T-helper 2 cell treated with Interferon-gamma antibody and Interleukin-4, amounts not matched to agents 100 ng/mL and 5 ng/mL, for 36 hours (primary cell): Measurements from ENCODE around the gene MAP4. TPM values are rescaled to one million over a fixed set of nuclear protein-coding genes. Genes with fewer than 3 reads are reported as not detected.
"Not testable (repeated sequence)": the region's sequence is repeated elsewhere in the genome, so short reads cannot be mapped to it uniquely, and the experiment has no call there.

Source experiments
- intact Hi-C: fragments of 100-400 bp; cut with micrococcal nuclease; formaldehyde crosslinking; loops from one replicate; pipeline ENCODE4 v1.15.1; 2023
- total RNA-seq: library from RNA; stranded (reverse); gene quantifications from 2 replicates; pipeline ENCODE4 v1.2.3, GENCODE V29; 2022

MAP4 gene
- total RNA-seq, 1 donor from 2014 or later = 107 TPM

DNA sequence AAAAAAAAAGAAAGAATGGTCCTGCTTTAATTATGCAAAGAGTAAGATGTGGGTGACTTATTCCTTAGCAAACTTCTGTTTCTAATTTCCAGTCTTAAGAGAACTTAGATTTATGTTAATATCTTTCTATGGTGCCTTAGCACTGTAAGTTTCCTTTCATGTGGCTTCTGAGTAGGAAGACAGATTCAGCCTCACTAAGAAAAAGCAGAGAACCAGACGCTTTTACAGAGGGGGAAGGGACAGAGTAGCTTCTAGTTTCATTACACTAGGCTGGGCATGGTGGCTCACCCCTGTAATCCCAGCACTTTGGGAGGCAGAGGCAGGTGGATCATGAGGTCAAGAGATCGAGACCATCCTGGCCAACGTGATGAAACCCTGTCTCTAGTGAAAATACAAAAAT, 118.3 kb downstream of the MAP4 start:
- intact Hi-C loops = no loop called here

DNA sequence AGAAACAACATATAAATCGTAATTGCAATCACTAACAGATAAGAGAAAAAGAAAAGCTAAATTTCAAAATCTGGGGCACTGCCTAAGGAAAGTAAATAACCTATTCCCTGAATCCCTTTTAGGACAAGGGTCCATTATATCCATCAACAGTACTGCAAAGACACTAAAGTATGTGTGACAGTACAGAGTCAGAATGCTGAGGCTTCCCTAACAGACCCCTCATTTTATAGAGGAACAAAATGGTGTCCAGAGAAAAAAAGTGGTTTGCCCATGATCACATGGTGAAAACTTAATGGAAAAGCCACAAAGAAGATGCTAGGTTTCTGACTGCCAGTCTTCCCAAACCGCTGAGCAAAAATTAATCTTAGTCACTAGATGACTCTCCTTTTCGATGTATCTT, 119.5 kb downstream of the MAP4 start:
- intact Hi-C loops = no loop called here

DNA sequence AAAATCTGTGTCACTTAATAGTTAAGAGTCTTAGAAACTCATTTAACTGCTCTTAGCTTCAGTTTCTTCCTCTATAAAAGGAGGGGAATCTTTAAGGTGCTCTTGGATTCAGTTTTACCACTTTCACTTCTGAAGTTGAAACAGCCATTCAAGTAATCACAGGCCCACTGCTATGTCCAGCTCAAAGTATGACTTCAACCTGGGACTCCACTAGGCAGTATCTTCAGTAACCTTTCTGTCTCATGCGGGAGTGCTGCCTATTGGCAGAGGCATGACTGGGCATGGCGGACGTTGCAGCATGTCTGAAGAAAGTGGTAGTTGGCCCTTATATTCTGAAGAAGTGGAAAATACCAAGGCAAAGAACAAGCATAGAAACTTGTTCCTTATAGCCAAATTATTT, 121.0 kb downstream of the MAP4 start:
- intact Hi-C loops = no loop called here

DNA sequence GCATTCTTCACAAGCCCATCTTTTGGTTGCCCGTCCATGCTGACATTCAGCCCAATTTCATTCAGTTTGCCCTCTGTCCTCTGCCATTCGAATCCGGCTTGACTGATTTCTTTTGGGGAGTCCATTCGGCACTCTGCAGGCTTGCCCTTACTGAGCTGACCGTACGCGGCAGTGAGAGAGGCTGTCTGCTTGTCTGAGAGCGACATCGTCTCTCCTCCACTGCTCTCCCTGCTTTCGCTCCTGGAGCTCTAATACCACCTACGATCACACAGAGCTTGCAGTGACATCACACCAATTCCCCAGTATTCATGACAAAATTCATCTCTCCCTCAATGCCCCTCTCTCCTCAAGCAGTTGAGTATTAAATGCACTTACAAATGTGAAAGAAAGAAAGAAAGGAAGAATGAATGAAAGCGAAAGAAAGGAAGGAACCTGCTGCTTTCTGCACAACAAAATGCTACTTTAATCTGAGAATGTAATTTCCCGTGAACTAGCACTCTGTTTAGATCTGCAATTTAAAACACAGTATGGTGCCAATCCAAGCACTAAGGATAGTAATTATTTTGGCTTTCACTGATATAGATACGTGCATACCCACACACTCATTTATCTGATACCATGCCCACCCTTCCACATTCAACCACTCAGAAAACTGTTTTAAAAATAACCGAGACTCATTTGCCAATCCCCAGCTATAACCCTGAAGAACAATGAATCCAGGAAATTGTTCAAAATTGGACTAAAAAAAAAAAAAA, 123.8 kb downstream of the MAP4 start:
- intact Hi-C loops = no loop called here

DNA sequence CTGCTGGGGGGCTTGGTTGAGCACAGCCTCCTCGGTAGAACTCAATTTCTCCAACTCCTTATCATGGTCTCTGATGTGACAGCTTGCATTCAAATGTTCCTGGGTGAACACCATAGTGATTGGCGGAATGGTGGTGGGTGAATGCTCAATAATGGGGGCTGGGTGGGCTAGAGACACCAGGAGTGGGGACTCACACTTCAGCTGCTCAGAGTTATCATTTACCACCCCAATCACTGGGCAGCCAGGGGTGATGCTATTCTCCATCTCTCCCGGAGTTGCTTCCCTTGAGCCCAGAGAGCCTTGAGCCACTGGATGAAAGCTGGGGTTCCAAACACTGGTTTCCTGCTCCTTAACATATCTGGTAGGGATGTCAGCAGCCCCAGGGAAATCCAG, 124.6 kb downstream of the MAP4 start:
- intact Hi-C loops = no loop called here

DNA sequence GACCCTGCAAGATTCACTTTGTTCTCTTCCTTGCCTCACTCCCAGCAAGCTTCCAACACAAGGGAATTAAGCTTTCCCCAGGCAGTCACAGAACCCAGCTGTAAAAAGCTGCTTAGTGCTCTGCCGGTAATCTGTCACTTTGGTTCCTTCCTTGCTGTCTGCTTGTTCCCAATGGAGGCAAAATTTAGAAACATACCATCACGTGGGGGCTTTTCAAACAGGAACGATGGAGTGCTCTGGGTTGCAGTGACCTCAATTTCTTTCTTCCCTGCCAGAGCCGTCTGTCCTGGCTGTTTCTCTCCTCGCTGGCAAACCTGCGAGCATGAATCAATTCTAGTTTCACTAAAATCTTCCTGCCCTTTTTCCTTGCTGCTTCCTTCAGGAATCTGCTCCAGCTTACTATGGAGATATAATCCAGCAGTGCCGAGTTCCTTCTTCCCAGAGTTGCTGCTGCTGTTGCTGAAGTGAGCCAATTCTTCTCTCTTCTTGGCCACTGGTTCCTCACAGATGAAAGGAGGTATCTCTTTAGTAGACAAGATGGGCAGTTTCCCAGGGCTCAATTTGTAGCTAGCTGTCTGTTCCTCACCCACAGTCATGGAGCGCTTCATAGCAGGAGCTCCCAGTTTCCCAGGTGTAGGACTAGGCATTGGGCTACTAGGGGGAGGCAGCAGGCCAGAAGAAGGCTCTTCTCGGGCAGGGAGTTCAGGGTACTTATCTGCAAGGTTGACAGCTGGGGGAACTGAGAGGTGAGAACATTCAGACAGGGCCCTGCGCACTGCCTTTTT, 125.2 kb downstream of the MAP4 start:
- intact Hi-C loops = no loop called here

DNA sequence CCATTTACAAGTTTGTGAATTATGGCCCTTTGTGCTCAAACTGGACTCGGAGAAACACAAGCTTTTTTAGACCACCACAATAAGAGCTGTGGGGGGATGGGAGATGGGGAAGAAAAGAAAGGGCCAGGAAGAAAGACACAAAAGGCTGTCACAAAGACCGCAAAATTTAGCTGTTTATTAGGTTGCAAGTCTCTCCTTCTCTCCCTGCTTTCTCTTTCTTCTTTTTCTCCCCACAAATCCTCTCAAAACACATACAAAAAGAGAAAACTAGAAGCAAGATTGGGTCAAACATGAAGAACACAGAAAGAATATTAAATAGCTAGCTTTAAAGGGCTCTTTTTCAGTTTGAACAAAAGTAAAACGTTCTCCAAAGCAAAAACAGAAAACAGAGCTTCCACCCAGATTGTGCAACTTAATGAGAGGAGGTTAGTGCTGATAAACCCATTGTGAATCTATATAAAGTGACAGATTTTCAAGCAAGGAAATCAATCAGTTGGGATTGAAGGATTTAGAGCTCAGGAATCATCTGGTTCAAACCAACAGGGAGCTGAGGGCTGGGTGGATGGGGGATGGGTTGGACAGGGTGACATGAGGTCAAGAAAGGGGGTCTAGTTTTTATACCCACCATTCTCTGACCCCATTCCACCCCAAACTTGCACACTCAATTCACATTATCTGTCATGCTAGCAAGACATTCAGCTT, 125.9 kb downstream of the MAP4 start:
- intact Hi-C loops = no loop called here

DNA sequence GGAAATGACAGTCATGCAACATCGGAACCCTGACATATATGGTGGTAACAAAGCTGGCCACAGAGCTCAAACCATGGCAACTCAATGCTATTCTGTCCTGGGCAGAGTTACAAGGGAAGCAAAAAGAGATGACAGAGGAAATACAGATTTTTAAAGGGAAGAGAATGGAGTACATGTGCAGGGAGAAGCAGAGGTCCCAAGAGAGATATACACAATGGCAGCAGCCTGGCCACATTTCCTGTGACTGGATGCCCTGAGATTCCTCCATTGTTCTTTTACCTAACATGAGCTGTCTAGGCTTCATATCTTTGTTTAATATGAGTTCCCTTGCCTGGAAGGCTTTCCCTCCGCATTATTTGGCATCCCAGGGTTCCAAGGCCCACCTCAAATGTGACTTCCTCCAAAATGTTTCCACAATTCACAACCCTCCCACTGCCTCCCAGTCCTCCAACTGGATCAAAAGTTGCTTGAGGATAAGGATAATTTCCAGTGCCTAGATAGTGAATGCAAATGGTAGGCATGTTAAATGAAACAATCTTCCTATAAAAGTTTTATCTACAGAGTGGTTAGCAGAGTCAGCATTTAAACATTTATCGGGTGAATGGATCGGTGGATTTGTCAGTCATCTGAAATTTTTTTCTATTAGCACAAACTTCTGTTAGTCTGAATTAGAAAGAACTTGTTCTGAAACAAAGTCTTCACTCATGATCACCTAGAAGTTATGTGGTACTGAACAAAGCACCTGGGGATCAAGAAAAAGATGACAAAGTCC, 127.0 kb downstream of the MAP4 start:
- intact Hi-C loops = no loop called here

DNA sequence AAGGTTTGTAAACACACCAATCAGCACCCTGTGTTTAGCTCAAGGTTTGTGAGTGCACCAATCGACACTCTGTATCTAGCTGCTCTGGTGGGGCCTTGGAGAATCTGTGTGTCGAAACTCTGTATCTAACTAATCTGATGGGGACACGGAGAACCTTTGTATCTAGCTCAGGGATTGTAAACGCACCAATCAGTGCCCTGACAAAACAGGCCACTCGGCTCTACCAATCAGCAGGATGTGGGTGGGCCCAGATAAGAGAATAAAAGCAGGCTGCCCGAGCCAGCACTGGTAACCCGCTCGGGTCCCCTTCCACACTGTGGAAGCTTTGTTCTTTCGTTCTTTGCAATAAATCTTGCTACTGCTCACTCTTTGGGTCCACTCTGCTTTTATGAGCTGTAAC, 128.2 kb downstream of the MAP4 start:
- intact Hi-C loops = not testable (repeated sequence)

DNA sequence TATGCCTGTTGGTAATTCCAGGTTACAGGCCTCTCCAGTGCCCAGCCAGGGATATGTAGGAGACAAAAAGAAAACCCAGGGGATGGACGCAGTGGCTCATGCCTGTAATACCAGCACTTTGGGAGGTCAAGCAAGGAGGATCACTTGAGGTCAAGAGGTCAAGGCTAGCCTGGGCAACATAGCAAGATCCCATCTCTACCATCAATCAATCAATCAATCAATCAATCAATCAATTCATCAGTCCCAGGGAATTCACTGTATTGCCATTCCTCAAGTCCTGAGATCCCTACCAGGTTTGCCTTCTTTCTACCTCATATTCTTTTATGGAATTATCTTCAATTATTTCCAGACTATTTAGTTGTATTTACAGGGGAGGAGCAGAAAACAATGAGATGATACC, 131.0 kb downstream of the MAP4 start:
- intact Hi-C loops = no loop called here

DNA sequence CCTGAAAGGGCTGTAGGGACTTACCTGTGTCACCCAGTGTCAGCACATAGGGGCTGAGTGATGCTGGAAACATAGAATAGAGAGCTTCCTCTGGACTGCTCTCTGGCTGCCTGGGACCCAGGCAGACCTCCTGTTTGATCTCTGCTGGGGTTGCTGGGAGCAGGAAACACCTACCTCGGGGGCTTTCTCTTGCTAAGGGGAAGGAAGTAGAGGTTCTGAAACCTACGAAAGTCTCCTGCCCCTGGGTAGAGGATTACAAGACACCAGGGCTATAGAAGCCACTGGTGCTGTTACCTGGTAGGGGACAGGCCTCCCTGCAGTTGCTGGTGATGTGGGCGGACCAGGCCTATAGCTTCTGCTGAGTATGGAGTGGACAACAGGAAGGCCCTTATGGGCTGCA, 131.6 kb downstream of the MAP4 start:
- intact Hi-C loops = no loop called here

DNA sequence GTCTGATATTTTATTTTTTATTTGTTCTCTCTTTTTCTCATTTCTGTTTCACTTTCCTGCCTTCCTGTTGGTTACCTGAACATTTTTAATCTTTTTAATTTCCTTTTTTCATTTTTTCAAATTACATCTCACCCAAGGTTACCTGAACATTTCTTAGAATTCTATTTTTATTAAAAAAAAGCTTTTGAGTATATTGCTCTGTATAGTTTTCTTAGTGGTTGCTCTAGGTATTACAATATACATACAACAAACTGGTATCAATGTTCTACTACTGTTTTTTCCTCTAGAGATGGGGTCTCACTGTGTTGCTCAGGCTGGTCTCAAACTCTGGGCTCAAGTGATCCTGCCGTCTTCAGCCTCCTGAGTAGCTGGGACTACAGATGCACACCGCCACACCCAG, 133.9 kb downstream of the MAP4 start:
- intact Hi-C loops = no loop called here

DNA sequence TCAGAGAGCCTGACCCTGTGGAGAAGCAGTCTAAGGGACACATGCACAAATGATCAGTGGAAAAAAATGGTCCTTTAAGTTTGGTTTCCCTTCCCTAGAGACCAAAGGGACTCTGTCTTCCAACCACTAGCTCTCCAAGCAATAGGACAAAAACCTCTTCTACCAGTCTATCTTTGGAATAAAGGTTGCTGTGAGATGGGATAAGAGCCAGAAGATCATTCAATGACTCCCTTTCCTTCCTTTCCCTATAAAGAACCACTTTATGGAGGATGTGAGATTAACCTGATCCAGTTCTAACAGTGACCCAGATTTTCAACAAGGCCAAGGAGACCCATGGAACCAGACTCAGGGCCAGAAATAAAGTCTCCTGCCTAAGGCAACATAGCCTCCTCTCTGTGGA, 138.5 kb downstream of the MAP4 start:
- intact Hi-C loops = no loop called here

DNA sequence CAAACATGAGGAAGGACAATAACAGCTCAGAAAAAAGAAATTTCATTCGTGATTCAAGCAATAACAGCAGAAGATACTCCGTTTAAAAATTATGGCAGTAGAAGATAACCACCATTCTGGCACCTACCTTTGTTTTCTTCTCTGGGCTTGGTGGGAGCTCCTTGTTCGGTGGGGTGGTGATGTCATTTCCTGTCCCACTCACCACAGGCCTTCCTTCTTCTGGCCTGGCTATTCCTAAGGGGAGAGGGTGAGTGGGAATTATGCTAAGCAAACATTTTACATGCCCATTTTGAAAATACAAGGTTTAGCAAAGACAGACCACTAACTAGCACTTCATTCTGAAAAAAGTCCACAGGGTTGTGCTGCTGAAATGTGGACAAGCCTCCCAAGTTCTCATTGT, 138.9 kb downstream of the MAP4 start:
- intact Hi-C loops = no loop called here

DNA sequence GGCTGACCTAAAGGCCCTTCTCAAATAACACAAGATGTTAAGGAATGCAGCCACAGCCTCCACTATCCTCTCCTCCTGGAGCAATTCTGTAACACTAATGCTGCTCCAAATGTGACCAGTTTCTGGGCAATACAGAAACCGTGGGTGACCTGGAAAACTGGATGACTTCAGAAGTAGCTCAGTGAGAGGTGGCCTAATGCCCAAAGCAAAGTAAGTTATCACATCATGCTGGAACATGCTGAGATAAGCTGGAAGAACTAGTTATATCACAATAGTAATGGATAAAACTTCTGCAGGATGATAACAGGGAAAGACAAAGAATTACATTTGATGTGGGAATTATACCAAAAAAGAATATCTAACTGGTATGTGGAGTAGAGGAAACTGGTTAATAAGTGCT, 141.3 kb downstream of the MAP4 start:
- intact Hi-C loops = no loop called here

DNA sequence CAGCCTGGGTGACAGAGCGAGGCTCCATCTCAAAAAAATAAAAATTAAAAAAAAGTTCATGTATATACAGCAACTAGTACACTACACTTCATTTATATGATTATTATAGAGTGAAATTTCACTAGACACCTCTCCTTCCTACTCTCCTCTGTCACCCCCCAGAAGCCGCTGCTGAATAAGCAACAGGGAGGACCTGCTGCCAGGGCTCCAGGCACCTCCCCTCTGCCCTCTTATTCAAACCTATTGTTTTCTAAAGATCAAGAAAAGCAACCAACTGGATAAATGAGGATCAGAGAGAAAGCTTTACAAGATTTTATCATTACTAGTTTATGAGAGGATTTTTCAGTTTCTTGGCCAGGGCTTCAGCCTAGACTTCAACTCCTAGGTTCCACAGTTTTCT, 141.8 kb downstream of the MAP4 start:
- intact Hi-C loops = no loop called here

DNA sequence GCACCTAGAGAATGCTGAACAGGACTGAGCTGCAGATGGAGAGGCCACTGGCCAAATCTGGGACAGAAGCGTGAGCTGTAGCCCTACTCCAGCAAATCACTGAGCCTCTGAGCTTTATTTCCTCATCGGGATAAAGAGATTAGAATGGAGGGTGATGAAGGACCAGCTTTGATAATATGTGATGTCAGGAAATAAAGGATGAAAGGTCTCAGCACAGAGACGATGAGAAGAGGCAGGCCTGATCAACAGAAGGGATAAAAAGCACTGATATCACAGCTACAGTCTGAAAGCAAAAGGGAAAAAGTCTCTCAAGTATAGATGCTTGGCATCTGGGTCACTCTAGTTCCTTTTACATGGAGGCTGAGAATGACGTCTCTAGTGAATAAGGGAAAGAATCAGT, 143.3 kb downstream of the MAP4 start:
- intact Hi-C loops = no loop called here

DNA sequence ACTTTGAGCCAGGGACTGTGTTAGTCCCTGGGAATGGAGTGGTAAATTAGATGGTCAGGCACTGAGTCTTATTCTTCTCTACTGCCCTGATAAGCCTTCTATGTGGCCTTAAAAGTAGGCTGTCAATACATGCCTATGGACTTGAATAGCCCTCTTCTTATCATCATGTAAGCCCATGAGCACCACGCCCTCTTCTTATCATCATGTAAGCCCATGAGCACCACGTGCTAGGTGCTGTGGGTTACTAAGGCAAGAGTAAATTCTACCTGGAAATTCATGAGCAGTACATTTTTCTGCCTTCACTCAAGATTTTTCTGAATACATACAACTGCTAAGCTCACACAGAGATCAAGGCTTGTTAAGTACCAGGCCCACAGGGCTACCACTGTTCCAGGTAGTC, 144.8 kb downstream of the MAP4 start:
- intact Hi-C loops = no loop called here

DNA sequence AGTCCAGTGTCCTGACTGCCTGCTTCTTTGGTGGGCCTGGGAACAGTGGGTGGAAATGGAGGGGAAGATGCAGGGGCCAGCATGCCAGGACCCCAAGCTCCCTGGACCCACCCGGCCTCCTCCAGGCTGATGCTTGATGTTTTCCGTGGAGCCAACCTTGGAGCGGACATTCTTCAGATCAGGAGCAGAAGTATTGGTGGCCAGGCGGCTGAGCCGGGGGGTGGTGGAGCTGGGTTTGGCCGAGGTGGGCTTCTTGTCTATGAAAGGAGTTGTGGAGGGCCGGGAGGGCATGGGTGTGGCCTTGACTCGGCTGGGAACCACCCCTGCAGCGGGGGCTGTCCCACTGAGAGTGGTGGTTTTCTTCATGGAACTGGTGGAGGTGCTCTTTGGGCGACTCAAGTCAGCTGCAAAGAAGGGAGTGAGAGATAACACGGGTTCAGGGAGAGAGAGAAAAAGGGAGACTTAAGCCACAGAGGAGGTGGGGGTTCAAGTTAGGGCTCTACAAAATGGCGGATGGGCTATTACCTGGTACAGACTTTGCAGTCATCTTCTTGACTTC, 145.4 kb downstream of the MAP4 start:
- intact Hi-C loops = no loop called here

DNA sequence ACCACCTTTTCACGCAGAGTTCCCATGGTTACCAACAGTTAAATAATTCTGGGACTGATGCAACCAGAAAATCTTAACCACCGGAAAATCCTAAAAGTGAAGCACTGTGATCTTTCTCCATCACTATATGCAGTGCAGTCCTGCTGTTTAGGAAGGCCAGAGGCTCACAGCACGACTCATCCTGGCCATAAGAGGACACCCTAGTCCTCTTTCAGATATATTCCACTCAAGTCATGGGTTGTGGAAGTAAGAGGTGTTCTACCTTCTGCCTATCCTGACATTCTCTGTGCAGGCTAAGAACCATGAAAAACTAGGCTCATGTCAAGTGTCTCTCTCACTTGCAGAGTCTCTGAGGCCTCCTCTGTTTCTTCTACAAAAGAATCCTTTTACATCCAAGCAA, 146.1 kb downstream of the MAP4 start:
- intact Hi-C loops = no loop called here

DNA sequence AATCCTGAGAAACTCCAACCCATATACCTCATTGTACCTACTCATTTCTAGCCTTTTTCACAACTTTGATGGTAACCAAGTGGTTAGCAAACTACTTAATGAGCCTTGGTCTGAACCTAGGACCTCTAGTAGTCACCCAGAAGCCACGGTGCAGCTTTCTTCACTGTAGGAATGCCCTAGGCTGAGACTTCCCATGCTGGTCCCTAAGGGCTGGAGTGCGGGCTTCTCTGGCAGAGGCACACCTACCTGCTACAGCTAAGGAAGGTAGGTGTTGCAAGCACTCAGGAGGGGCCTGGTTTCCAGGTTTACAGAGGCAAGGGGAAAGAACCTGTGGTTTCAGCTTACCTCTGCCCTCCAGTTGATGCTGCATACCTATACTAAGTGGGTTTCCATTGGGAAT, 147.9 kb downstream of the MAP4 start:
- intact Hi-C loops = no loop called here
